HG03060 (cell line): Measurements from ENCODE around the gene CRBN.

Source experiments
- ATAC-seq: cut with Tn5 transposase; IDR thresholded peaks from one replicate; pipeline ENCODE4 v1.9.1; 2021; ENCODE audit warnings: low read depth, moderate number of reproducible peaks; ENCODE audit not compliant: unreplicated experiment

The CRBN gene

GRCh38 chr3:3177861-3178497 lies 1.5 kb downstream of the CRBN start:
- ATAC-seq = no peak

GRCh38 chr3:3172627-3173026 lies 6.9 kb downstream of the CRBN start:
- no peak for ATAC-seq

GRCh38 chr3:3170998-3171397 lies 8.5 kb downstream of the CRBN start:
- no peak for ATAC-seq

- no peak for ATAC-seq
These were observed 13.8 kb downstream of the CRBN start for GRCh38 chr3:3165650-3166049.

- ATAC-seq = no peak
These were observed 14.2 kb downstream of the CRBN start for GRCh38 chr3:3165241-3165640.

- no peak for ATAC-seq
These were observed 18.7 kb downstream of the CRBN start for GRCh38 chr3:3160826-3161225.

GRCh38 chr3:3157484-3157883 lies 22.0 kb downstream of the CRBN start:
- no peak for ATAC-seq

- no peak for ATAC-seq
These were observed 24.4 kb downstream of the CRBN start for GRCh38 chr3:3154879-3155610.

GRCh38 chr3:3151513-3151912 lies 28.0 kb downstream of the CRBN start:
- no peak for ATAC-seq

GRCh38 chr3:3149560-3149959 lies 29.9 kb downstream of the CRBN start:
- no peak for ATAC-seq

GRCh38 chr3:3145831-3146230 lies 33.7 kb downstream of the CRBN start:
- ATAC-seq = no peak

GRCh38 chr3:3141939-3142338 lies 37.6 kb downstream of the CRBN start:
- no peak for ATAC-seq

- ATAC-seq = no peak
These were observed 42.0 kb downstream of the CRBN start for GRCh38 chr3:3137526-3137925.

GRCh38 chr3:3134750-3135448 lies 44.6 kb downstream of the CRBN start:
- no peak for ATAC-seq

- no peak for ATAC-seq
These were observed 46.0 kb downstream of the CRBN start for GRCh38 chr3:3133500-3133899.

GRCh38 chr3:3129579-3129978 lies 49.9 kb downstream of the CRBN start:
- ATAC-seq = no peak

- no peak for ATAC-seq
These were observed 52.0 kb downstream of the CRBN start for GRCh38 chr3:3127432-3128010.

- ATAC-seq = peak; percentile 78
These were observed 52.7 kb downstream of the CRBN start, which contains the start of gene TRNT1 for GRCh38 chr3:3126477-3127431. Gene TRNT1 (plus strand): TSS chr3:3126940. CDS start chr3:3129041, 2,101 bp downstream.

- ATAC-seq = no peak
These were observed 53.5 kb downstream of the CRBN start for GRCh38 chr3:3125977-3126376.

GRCh38 chr3:3119393-3119851 lies 60.1 kb downstream of the CRBN start:
- no peak for ATAC-seq
